Activated T-helper 2 cell treated with anti-CD3 and anti-CD28 coated beads, Interferon-gamma antibody, Interleukin-2, Interleukin-4, amounts not matched to agents 10 μg/mL and 5 μg/mL and 100 μg/mL, durations not matched to agents 14 hours and 24 hours and 36 hours (primary cell): ENCODE results near the gene FMN1. TPM values are rescaled to one million over a fixed set of nuclear protein-coding genes. Genes with fewer than 3 reads are reported as not detected.

Experiments used
- DNase-seq: peaks from one replicate; pipeline ENCODE4 v3.0.0; 2021; ENCODE audit warnings: low spot score
- H3K27ac Mint-ChIP-seq: one replicate; pipeline ENCODE4 v1.8.0; 2021; ENCODE audit warnings: mixed read lengths
- H3K27me3 Mint-ChIP-seq: one replicate; pipeline ENCODE4 v1.8.0; 2021; ENCODE audit warnings: low read depth, mixed read lengths
- H3K36me3 Mint-ChIP-seq: one replicate; pipeline ENCODE4 v1.8.0; 2021; ENCODE audit warnings: low read depth, mixed read lengths
- H3K4me1 Mint-ChIP-seq: one replicate; pipeline ENCODE4 v1.8.0; 2021; ENCODE audit warnings: low read depth, mixed read lengths
- H3K4me3 Mint-ChIP-seq: one replicate; pipeline ENCODE4 v1.8.0; 2021; ENCODE audit warnings: low read depth, mild to moderate bottlenecking, moderate library complexity, mixed read lengths
- H3K9me3 Mint-ChIP-seq: one replicate; pipeline ENCODE4 v1.8.0; 2021; ENCODE audit warnings: mixed read lengths
- intact Hi-C: fragments of 100-400 bp; cut with micrococcal nuclease; formaldehyde crosslinking; loops from one replicate; pipeline ENCODE4 v1.15.1; 2023
- total RNA-seq: library from RNA; stranded (reverse); gene quantifications from 2 replicates; pipeline ENCODE4 v1.2.3, GENCODE V29; 2022

FMN1 gene
- total RNA-seq, 1 donor from 2014 or later, result 0.02 TPM

DNA sequence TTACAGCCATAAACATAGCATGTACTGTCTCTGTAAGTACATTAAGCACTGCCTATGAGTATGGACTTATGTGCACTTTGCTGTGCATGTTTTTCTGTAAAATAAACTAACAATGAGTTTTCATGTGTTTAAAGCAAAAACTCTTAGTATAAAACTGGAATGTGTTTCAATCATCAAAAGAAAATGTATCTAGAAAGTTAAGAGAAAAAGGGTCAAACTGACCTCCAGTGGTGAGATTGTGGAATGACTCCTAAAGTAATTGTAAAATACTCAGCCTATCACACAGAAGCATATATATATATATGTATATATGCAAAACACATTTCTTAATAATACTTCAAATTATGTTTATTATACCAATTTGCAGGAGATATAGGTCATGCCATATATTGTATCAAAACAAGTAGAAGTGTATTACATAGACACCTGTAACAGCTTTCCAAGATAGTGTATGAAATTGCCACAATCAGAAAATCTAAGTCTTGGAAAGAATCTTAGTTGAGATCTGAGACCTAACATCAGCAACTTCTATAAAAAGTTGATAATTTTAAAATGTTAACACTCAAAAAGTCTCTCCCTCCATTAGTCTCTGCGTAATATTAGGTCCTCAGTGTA is 199.6 kb downstream of the FMN1 start:
- Mint-ChIP-seq H3K4me1 (no peaks in the 10 kb centered on the region), H3K27me3 (peaks cover 10% of the 10 kb centered on the region), H3K4me3 (no peak overlapping the region), H3K36me3 (no peaks in the 10 kb centered on the region), H3K27ac (no peak overlapping the region), H3K9me3 (no peaks in the 10 kb centered on the region)
- intact Hi-C loops, result loop anchor here (5.0 kb wide), 1 partner anchor 333 kb away; no protein-coding TSS in a partner anchor
- DNase-seq, result no peak

DNA sequence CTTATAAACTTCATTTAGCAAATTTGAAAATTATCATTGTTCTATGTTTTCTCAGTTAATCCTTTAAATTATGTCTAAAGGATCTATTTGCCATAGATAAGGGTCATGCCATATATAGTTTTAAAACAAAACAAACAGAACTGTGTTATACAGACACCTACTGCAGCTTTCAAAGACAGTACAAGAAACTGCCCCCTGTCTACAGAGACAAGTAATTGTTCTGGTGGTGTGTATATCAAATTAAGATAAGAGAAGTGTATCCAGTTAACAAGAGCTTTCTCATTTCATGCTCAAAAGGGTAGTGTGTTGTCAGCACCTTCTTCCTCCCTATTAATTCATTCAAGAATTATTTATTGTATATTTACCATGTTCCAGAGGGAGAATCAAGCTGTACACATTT is 201.2 kb downstream of the FMN1 start:
- Mint-ChIP-seq H3K36me3 (no peaks in the 10 kb centered on the region), H3K27me3 (peaks cover 9% of the 10 kb centered on the region), H3K9me3 (no peaks in the 10 kb centered on the region), H3K4me1 (no peaks in the 10 kb centered on the region), H3K27ac (no peak overlapping the region), H3K4me3 (no peak overlapping the region)
- intact Hi-C loops, result no loop called here
- DNase-seq, result no peak

GRCh38 chr15:32991619-32992111 is 202.8 kb downstream of the FMN1 start:
- peaks cover 6% of the 10 kb centered on the region for H3K27me3 Mint-ChIP-seq
- H3K4me1 Mint-ChIP-seq, result no peaks in the 10 kb centered on the region
- no peak overlapping the region for H3K4me3 Mint-ChIP-seq
- no peaks in the 10 kb centered on the region for H3K36me3 Mint-ChIP-seq
- H3K27ac Mint-ChIP-seq, result no peak overlapping the region
- no peaks in the 10 kb centered on the region for H3K9me3 Mint-ChIP-seq
- no peak for DNase-seq
- intact Hi-C loops, result no loop called here

DNA sequence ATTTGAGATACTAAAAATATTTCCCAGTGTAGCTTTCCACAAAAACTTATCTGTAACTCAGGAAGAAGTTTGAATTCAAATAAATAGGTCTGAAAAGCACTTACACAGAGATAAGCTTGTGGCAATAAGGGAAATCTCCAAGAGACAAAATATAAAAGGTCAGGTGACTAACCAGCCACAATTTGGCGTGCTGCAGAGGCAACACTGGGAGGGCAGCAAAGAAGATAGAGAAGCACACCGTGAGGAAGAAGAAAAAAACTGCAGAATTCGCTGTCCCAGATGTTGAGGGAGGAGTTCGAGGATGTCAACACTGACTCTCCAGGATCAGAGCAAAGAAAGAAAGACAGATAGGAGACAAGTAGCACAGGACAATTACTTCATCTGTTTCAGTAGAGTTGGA is 204.4 kb downstream of the FMN1 start:
- H3K27me3 Mint-ChIP-seq, result peaks cover 7% of the 10 kb centered on the region
- no peak for DNase-seq
- no peaks in the 10 kb centered on the region for H3K9me3 Mint-ChIP-seq
- no peaks in the 10 kb centered on the region for H3K4me1 Mint-ChIP-seq
- intact Hi-C loops, result no loop called here
- no peak overlapping the region for H3K27ac Mint-ChIP-seq
- no peak overlapping the region for H3K4me3 Mint-ChIP-seq
- H3K36me3 Mint-ChIP-seq, result no peaks in the 10 kb centered on the region

- H3K27me3 Mint-ChIP-seq, result peaks cover 3% of the 10 kb centered on the region
- intact Hi-C loops, result no loop called here
- no peaks in the 10 kb centered on the region for H3K36me3 Mint-ChIP-seq
- H3K27ac Mint-ChIP-seq, result no peak overlapping the region
- H3K9me3 Mint-ChIP-seq, result no peaks in the 10 kb centered on the region
- no peaks in the 10 kb centered on the region for H3K4me1 Mint-ChIP-seq
- no peak for DNase-seq
- H3K4me3 Mint-ChIP-seq, result no peak overlapping the region
Measured at GRCh38 chr15:32987067-32987466, 207.4 kb downstream of the FMN1 start.

GRCh38 chr15:32986147-32986546 is 208.4 kb downstream of the FMN1 start:
- no peaks in the 10 kb centered on the region for H3K4me1 Mint-ChIP-seq

DNA sequence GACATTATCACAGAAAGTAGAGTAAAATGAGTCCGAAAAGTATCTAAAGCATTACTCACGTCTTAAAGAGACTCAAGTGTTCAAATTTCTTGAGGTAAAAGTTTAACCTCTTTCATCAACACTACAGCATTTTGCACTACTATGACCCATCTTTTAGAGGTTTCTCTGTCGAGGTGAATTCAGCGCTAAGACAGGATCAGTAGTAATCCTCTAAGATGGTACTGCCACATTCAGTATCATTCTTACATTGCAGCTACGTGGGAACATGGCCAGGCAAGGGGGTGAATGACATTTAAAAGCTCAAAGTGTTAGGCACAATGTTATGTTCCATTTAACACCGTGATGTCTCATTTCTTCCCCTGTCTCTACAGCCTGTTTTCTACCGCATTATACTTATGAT is 210.8 kb downstream of the FMN1 start:
- Mint-ChIP-seq H3K4me3 (no peak overlapping the region), H3K9me3 (no peaks in the 10 kb centered on the region), H3K4me1 (no peaks in the 10 kb centered on the region), H3K27ac (no peak overlapping the region), H3K27me3 (peaks cover 3% of the 10 kb centered on the region), H3K36me3 (no peaks in the 10 kb centered on the region)
- intact Hi-C loops, result no loop called here
- no peak for DNase-seq

More at GRCh38 chr15:32986147-32986546, 208.4 kb downstream of the FMN1 start:
- Mint-ChIP-seq H3K9me3 (no peaks in the 10 kb centered on the region), H3K4me3 (no peak overlapping the region), H3K27ac (no peak overlapping the region), H3K27me3 (peaks cover 3% of the 10 kb centered on the region), H3K36me3 (no peaks in the 10 kb centered on the region)
- no peak for DNase-seq
- intact Hi-C loops, result no loop called here

GRCh38 chr15:32982001-32982400 is 212.5 kb downstream of the FMN1 start:
- no peaks in the 10 kb centered on the region for H3K4me1 Mint-ChIP-seq
- H3K4me3 Mint-ChIP-seq, result no peak overlapping the region
- DNase-seq, result no peak
- H3K9me3 Mint-ChIP-seq, result no peaks in the 10 kb centered on the region
- H3K27me3 Mint-ChIP-seq, result peaks cover 3% of the 10 kb centered on the region
- intact Hi-C loops, result no loop called here
- no peak overlapping the region for H3K27ac Mint-ChIP-seq
- H3K36me3 Mint-ChIP-seq, result no peaks in the 10 kb centered on the region

- intact Hi-C loops, result no loop called here
- H3K9me3 Mint-ChIP-seq, result no peaks in the 10 kb centered on the region
- H3K36me3 Mint-ChIP-seq, result no peaks in the 10 kb centered on the region
- H3K4me1 Mint-ChIP-seq, result no peaks in the 10 kb centered on the region
- H3K27me3 Mint-ChIP-seq, result peaks cover 3% of the 10 kb centered on the region
- H3K27ac Mint-ChIP-seq, result no peak overlapping the region
- no peak overlapping the region for H3K4me3 Mint-ChIP-seq
- DNase-seq, result no peak
Measured at GRCh38 chr15:32981536-32981935, 213.0 kb downstream of the FMN1 start.

DNA sequence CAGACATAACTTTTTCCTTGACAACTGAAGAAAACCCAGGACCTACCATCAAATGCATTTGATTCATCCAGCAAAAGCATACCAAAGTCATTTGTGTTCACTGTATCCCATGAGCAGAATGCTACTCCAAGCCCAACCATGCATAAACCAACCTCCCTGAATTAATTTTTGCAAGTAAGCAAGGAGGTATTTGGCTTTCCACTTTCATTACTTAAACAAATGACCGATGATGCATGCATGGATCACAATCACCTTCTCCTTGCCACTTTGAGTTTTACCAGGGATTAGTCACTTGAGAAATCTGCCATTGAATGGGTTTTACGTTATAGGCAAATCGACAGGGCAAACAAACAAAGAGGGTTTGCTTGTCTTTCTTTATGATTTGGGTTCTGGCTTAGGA is 214.8 kb downstream of the FMN1 start:
- Mint-ChIP-seq H3K4me3 (no peak overlapping the region), H3K4me1 (no peaks in the 10 kb centered on the region), H3K27ac (no peak overlapping the region), H3K36me3 (no peaks in the 10 kb centered on the region), H3K9me3 (no peaks in the 10 kb centered on the region), H3K27me3 (peaks cover 2% of the 10 kb centered on the region)
- intact Hi-C loops, result no loop called here
- DNase-seq, result no peak

- intact Hi-C loops, result no loop called here
- H3K36me3 Mint-ChIP-seq, result no peaks in the 10 kb centered on the region
- no peaks in the 10 kb centered on the region for H3K9me3 Mint-ChIP-seq
- H3K4me1 Mint-ChIP-seq, result no peaks in the 10 kb centered on the region
- no peak for DNase-seq
- H3K4me3 Mint-ChIP-seq, result no peak overlapping the region
- peaks cover 2% of the 10 kb centered on the region for H3K27me3 Mint-ChIP-seq
- H3K27ac Mint-ChIP-seq, result no peak overlapping the region
Measured at GRCh38 chr15:32977506-32977905, 217.0 kb downstream of the FMN1 start.

DNA sequence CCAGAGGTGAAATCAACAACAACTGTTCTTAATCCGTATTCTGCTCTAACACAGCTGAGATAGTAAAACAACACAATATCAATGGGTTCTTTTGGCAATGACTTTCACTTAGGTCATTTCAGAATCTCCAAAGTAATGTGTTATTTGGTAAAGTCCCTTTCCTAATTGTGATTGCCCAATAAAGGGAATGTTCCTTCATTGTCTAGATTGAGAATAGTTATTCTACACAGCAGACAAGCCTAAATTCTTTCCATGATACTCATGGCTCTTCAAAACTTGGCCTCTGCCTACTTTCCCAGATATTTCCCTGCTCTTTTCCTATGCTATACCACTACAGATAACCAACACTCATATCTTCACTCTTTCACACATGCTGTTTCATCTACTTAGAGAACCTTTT is 219.8 kb downstream of the FMN1 start:
- H3K9me3 Mint-ChIP-seq, result no peaks in the 10 kb centered on the region
- H3K4me3 Mint-ChIP-seq, result no peak overlapping the region
- H3K27me3 Mint-ChIP-seq, result peaks cover 2% of the 10 kb centered on the region
- no peaks in the 10 kb centered on the region for H3K4me1 Mint-ChIP-seq
- intact Hi-C loops, result no loop called here
- no peaks in the 10 kb centered on the region for H3K36me3 Mint-ChIP-seq
- H3K27ac Mint-ChIP-seq, result no peak overlapping the region
- DNase-seq, result no peak

GRCh38 chr15:32972686-32973085 is 221.8 kb downstream of the FMN1 start:
- no peak overlapping the region for H3K27ac Mint-ChIP-seq
- H3K27me3 Mint-ChIP-seq, result peaks cover 2% of the 10 kb centered on the region
- H3K9me3 Mint-ChIP-seq, result no peaks in the 10 kb centered on the region
- H3K4me1 Mint-ChIP-seq, result no peaks in the 10 kb centered on the region
- H3K4me3 Mint-ChIP-seq, result no peak overlapping the region
- DNase-seq, result no peak
- H3K36me3 Mint-ChIP-seq, result no peaks in the 10 kb centered on the region
- intact Hi-C loops, result no loop called here

- no peak overlapping the region for H3K4me3 Mint-ChIP-seq
- H3K36me3 Mint-ChIP-seq, result no peaks in the 10 kb centered on the region
- no peak for DNase-seq
- intact Hi-C loops, result no loop called here
- H3K27ac Mint-ChIP-seq, result no peak overlapping the region
- H3K9me3 Mint-ChIP-seq, result no peaks in the 10 kb centered on the region
- H3K4me1 Mint-ChIP-seq, result no peaks in the 10 kb centered on the region
- H3K27me3 Mint-ChIP-seq, result peaks cover 2% of the 10 kb centered on the region
Measured at GRCh38 chr15:32970847-32971246, 223.7 kb downstream of the FMN1 start.
